OCI-LY7 (cell line): ENCODE data around the gene MAP2K1.

Experiments
- CTCF ChIP-seq: fragments of 200-600 bp; sonication (generic); conservative IDR thresholded peaks from 2 replicates; pipeline ENCODE4 v1.5.1; 2014; ENCODE audit warnings: mild to moderate bottlenecking, antibody characterized with exemption, low read length, moderate library complexity, mixed read lengths
- EZH2phosphoT487 ChIP-seq: fragments of 200-600 bp; sonication (generic); IDR thresholded peaks from 2 replicates; pipeline ENCODE4 v1.6.1; 2018; ENCODE audit warnings: low read depth, borderline replicate concordance, mild to moderate bottlenecking, mixed run types, antibody characterized with exemption, low read length, moderate library complexity, mixed read lengths

- TF ChIP-seq CTCF = no peak
- no peak for TF ChIP-seq EZH2phosphoT487
These were observed 38.4 kb downstream of the MAP2K1 start for GRCh38 chr15:66424963-66425612.
